HG03135 (cell line): ENCODE results near the gene FKBP6.
"Not testable (repeated sequence)": the region's sequence is repeated elsewhere in the genome, so short reads cannot be mapped to it uniquely, and the experiment has no call there.

Experiments used
- ATAC-seq: cut with Tn5 transposase; IDR thresholded peaks from one replicate; pipeline ENCODE4 v1.9.1; 2021; ENCODE audit warnings: mild to moderate bottlenecking, moderate library complexity; ENCODE audit not compliant: unreplicated experiment

FKBP6 gene

DNA sequence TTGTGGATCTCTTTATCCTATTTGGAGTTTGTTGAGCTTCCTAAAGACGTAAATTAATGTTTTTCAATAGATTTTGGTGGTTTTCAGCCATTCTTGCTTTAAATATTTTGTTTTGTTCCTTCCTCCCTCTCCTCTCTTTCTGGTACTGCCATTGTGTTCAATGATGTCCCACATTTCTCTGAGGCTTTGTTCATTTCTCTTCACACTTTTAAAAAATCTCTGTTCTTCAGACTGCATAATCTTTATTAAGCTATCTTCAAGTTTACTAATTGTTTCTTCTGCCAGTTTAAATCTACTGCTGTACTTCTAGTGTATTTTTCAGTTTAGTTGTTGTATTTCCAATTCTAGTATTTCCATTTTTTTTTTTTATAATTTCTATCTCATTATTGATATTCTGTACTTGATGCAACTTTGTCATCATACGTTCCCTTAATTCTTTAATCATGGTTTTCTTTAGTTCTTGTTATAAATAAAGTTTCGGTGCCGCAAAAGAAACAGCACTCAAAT, 60.0 kb downstream of the FKBP6 start:
- ATAC-seq, result no peak

DNA sequence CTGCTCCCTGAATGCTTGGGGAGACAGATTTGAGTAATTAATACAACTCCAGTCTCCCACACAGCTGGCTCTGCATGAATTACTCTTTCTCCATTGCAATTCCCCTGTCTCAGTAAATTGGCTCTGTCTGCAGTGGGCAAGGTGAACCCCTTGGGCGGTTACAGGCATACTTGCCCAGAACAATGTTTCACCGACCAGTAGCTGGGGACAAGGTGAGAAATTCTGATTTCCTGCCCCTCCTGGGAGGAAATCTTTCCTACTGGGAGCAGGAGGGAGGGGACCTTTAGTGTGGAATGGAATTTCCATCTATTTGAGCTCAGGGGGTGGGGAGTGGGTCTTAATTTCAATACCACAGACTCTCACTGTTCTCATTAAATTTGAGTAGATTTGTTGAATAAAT, 63.4 kb downstream of the FKBP6 start:
- ATAC-seq, result no peak

DNA sequence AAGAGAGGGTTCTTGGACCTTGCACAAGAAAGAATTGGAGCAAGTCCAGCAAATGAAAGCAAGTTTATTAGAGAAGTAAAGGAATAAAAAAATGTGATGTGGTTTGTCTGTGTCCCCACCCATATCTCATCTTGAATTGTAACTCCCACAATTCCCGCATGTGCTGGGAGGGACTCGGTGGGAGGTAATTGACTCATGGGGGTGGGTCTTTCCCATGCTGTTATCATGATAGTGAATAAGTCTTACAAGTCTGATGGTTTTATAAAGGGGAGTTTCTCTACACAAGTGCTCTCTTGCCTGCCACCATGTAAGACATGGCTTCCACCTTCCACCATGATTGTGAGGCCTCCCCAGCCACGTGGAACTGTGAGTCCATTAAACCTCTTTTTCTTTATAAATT, 66.5 kb downstream of the FKBP6 start:
- ATAC-seq, result no peak

DNA sequence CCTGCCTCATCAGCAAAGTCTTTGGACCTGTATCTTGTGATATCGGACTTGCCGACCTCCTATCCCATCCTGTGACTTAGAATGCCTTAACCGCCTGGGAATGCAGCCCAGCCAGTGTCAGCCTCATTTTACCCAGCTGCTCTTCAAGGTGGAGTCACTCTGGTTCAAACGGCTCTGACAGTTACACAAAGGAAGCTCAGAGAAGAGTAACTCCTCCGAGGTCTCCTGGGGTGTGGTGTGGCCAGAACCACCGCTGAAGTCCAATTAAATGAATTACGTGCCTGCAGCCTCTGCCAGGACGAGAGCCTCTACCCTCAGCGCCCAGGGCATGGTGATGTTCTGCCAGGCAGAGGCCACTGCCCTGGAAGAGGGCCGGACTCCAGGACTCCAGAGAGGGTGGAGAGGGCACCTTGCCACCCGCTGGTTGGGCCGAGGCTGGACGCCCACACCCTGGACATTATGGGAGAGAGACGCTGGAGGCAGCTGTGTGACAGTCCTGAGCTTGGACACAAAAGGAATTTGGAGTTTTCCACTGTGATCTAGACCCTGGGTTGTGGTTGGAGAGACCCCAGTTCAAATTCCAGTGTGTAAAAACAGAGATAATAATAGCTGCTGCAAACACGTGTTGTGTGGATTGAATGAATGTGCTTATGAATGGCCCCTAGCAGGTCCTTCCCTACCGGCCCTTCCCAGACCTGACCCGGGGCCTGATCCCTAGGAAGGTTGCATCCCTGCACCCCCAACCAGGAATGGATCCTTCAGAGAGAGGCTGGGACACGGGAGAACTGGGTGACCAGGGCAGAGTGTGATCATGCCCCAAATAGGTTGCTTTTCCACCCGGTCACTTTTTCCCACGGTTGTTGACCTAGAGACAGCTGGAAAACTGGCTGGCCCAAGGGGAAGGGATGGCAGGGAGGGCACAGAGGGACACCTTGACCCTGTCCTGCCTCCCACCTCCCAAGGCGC, 67.9 kb downstream of the FKBP6 start:
- no peak for ATAC-seq

DNA sequence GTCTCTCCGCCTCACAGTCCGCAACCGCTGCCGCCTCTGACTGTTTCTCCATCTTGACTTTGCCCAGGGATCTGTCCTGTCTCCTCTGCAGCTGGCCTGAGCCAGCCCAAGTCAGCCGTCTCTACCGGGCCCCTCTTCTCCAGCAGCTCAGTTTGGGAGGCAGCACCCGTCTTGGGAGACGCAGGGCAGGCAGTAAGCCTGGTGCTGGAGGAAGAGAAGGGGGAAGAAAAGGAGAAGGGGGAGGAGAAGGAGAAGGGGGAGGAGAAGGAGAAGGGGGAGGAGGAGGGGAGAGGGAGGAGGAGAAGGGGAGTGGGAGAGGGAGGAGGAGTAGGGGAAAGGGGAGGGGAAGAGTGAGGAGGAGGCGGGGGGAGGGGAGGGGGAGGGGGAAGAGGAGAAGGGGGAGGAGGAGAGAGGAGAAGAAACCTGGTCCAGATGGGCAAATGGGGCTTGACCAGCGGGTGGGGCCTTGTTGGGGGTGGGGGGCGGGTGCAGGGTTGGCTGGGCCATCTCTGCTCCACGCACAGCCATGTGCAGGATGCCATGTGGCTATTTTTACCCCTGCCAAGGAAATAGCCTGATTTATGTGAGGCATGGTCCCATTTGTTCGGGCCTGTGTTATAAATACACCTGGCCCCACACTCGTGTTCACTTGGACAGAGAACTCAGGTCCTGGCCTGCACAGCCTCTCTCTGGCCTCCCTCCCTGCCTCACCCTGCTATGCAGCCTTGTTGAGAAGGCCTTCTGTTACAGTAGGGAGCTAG, 69.7 kb downstream of the FKBP6 start:
- no peak for ATAC-seq

DNA sequence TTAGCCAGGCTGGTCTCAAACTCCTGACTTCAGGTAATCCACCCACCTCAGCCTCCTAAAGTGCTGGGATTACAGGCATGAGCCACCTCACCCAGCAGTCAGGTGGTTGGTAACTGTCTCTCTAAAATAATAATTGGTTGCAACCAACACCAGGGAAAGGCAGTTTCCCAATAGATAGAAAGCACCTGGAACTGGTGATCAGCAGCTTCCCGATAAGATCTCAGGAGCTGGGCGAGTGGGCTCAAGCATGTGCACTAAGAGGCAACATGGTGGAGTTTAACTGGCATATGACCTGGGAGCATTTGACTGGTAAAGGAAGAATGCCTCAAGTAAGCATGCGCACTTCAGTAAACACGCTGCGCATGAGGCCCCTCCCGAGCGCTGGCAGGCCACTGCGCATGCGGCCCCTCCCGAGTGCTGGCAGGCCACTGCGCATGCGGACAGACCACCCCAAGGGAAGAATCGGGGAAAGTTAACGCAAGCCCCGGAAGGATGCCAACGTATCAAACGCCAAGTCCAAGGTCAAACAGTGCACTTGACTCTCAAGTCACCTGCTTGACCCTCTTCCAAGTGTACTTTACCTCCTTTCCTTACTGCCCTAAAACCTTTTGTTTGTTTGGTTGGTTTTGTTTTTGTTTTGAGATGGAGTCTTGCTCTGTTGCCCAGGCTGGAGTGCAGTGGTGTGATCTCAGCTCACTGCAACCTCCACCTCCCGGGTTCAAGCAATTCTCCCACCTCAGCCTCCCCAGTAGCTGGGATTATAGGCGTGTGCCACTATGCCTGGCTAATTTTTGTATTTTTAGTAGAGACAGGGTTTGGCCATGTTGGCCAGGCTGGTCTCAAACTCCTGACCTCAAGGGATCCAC, 71.5 kb downstream of the FKBP6 start:
- ATAC-seq, result not testable (repeated sequence)

DNA sequence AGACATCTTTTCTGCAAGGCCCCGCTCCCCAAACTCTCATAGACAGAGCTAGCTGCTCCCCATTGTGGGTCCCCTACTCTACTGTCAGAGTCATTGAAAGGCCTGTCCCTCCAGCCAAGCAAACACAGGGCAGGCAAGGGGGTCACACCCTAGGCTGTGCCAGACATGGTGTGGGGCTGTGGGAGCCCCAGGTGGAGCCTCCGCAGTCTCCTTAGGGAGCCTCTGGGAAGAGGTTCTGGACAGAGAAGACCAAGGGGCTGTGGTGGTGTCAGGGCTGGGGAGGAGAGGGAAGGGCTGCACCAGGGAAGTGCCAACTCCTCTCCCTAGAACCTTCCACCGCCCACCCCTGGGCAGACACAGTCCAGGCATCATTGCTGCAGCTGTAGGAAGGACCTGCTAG, 76.9 kb downstream of the FKBP6 start:
- ATAC-seq, result not testable (repeated sequence)
